HUES6 (cell line): ENCODE measurements around the gene BMP7.

Experiments
- H3K27ac ChIP-seq: 2 replicates; pipeline ENCODE4 v1.7.0; 2013; ENCODE audit warnings: low read depth, mild to moderate bottlenecking, low read length, inconsistent platforms
- H3K27me3 ChIP-seq: 2 replicates; pipeline ENCODE4 v1.6.1; 2013; ENCODE audit warnings: low read length; ENCODE audit not compliant: control insufficient read depth, insufficient read depth
- H3K36me3 ChIP-seq: 2 replicates; pipeline ENCODE4 v1.6.1; 2013; ENCODE audit warnings: low read length; ENCODE audit not compliant: control insufficient read depth, insufficient read depth
- H3K4me1 ChIP-seq: 2 replicates; pipeline ENCODE4 v1.6.1; 2013; ENCODE audit warnings: low read length; ENCODE audit not compliant: control insufficient read depth, insufficient read depth
- H3K4me3 ChIP-seq: 2 replicates; pipeline ENCODE4 v1.5.1; 2013; ENCODE audit warnings: low read depth, low read length
- H3K9ac ChIP-seq: one replicate; pipeline ENCODE4 v1.6.1; 2013; ENCODE audit warnings: mild to moderate bottlenecking, low read length
- H3K9me3 ChIP-seq: 2 replicates; pipeline ENCODE4 v1.6.1; 2013; ENCODE audit warnings: low read depth, low read length; ENCODE audit not compliant: control insufficient read depth, insufficient read depth

The BMP7 gene

GRCh38 chr20:57157106-57157691, 109.2 kb downstream of the BMP7 start:
- Histone ChIP-seq H3K9me3 (no peaks in the 10 kb centered on the region), H3K4me1 (peaks cover 11% of the 10 kb centered on the region; the same call in 1 of the 2 replicates), H3K27me3 (no peaks in the 10 kb centered on the region), H3K9ac (no peak overlapping the region), H3K36me3 (no peaks in the 10 kb centered on the region), H3K27ac (no peak overlapping the region), H3K4me3 (no peak overlapping the region)

- no peak overlapping the region for H3K9ac ChIP-seq
- no peak overlapping the region for H3K4me3 ChIP-seq
- H3K27ac ChIP-seq, result no peak overlapping the region
- no peaks in the 10 kb centered on the region for H3K27me3 ChIP-seq
- peaks cover 11% of the 10 kb centered on the region; the same call in 1 of the 2 replicates for H3K4me1 ChIP-seq
- H3K9me3 ChIP-seq, result no peaks in the 10 kb centered on the region
- no peaks in the 10 kb centered on the region for H3K36me3 ChIP-seq
These were observed 110.3 kb downstream of the BMP7 start for GRCh38 chr20:57156011-57156729.

- Histone ChIP-seq H3K4me1 (peaks cover 11% of the 10 kb centered on the region; the same call in 1 of the 2 replicates), H3K9me3 (no peaks in the 10 kb centered on the region), H3K4me3 (no peak overlapping the region), H3K27me3 (no peaks in the 10 kb centered on the region), H3K36me3 (no peaks in the 10 kb centered on the region), H3K27ac (no peak overlapping the region), H3K9ac (no peak overlapping the region)
These were observed 111.0 kb downstream of the BMP7 start for GRCh38 chr20:57155415-57155814.

GRCh38 chr20:57153238-57153905, 113.1 kb downstream of the BMP7 start:
- Histone ChIP-seq H3K36me3 (no peaks in the 10 kb centered on the region), H3K4me3 (no peak overlapping the region), H3K27me3 (peaks cover 4% of the 10 kb centered on the region; the same call in 1 of the 2 replicates), H3K9me3 (no peaks in the 10 kb centered on the region), H3K4me1 (no peaks in the 10 kb centered on the region), H3K27ac (no peak overlapping the region), H3K9ac (no peak overlapping the region)

GRCh38 chr20:57152557-57152956, 113.9 kb downstream of the BMP7 start:
- Histone ChIP-seq H3K4me3 (no peak overlapping the region), H3K27ac (no peak overlapping the region), H3K4me1 (no peaks in the 10 kb centered on the region), H3K9me3 (no peaks in the 10 kb centered on the region), H3K9ac (no peak overlapping the region), H3K27me3 (peaks cover 6% of the 10 kb centered on the region; the same call in 1 of the 2 replicates), H3K36me3 (no peaks in the 10 kb centered on the region)

- peaks cover 6% of the 10 kb centered on the region; the same call in 1 of the 2 replicates for H3K27me3 ChIP-seq
These were observed 115.9 kb downstream of the BMP7 start for GRCh38 chr20:57150559-57150958.

GRCh38 chr20:57148263-57148662, 118.2 kb downstream of the BMP7 start:
- H3K27ac ChIP-seq, result no peak overlapping the region
- no peak overlapping the region for H3K4me3 ChIP-seq
- H3K27me3 ChIP-seq, result peaks cover 7% of the 10 kb centered on the region
- H3K9me3 ChIP-seq, result no peaks in the 10 kb centered on the region
- H3K4me1 ChIP-seq, result no peaks in the 10 kb centered on the region
- no peak overlapping the region for H3K9ac ChIP-seq
- H3K36me3 ChIP-seq, result no peaks in the 10 kb centered on the region

More at GRCh38 chr20:57150559-57150958, 115.9 kb downstream of the BMP7 start:
- Histone ChIP-seq H3K27ac (no peak overlapping the region), H3K4me3 (no peak overlapping the region), H3K9ac (no peak overlapping the region), H3K36me3 (no peaks in the 10 kb centered on the region), H3K9me3 (no peaks in the 10 kb centered on the region), H3K4me1 (no peaks in the 10 kb centered on the region)

- Histone ChIP-seq H3K36me3 (no peaks in the 10 kb centered on the region), H3K9me3 (no peaks in the 10 kb centered on the region), H3K9ac (no peak overlapping the region), H3K27me3 (peaks cover 8% of the 10 kb centered on the region), H3K4me3 (no peak overlapping the region), H3K27ac (no peak overlapping the region), H3K4me1 (no peaks in the 10 kb centered on the region)
These were observed 119.3 kb downstream of the BMP7 start for GRCh38 chr20:57147185-57147584.

GRCh38 chr20:57146155-57146554, 120.3 kb downstream of the BMP7 start:
- Histone ChIP-seq H3K36me3 (no peaks in the 10 kb centered on the region), H3K27me3 (peaks cover 8% of the 10 kb centered on the region), H3K4me1 (no peaks in the 10 kb centered on the region), H3K9me3 (no peaks in the 10 kb centered on the region), H3K4me3 (no peak overlapping the region), H3K9ac (no peak overlapping the region), H3K27ac (no peak overlapping the region)

- Histone ChIP-seq H3K4me3 (no peak overlapping the region), H3K27ac (no peak overlapping the region), H3K27me3 (peaks cover 8% of the 10 kb centered on the region), H3K9ac (no peak overlapping the region), H3K36me3 (no peaks in the 10 kb centered on the region), H3K4me1 (no peaks in the 10 kb centered on the region), H3K9me3 (no peaks in the 10 kb centered on the region)
These were observed 121.3 kb downstream of the BMP7 start for GRCh38 chr20:57145089-57145631.

GRCh38 chr20:57143173-57143572, 123.3 kb downstream of the BMP7 start:
- Histone ChIP-seq H3K9me3 (no peaks in the 10 kb centered on the region), H3K9ac (no peak overlapping the region), H3K36me3 (no peaks in the 10 kb centered on the region), H3K4me1 (no peaks in the 10 kb centered on the region), H3K27ac (no peak overlapping the region), H3K4me3 (no peak overlapping the region), H3K27me3 (peaks cover 3% of the 10 kb centered on the region; the same call in 1 of the 2 replicates)
